GM06990 (cell line): ENCODE measurements around the gene ZIC4.

Experiments used
- DNase-seq: peaks from one replicate; pipeline ENCODE4 v3.0.0-alpha.2; 2011; ENCODE audit not compliant: insufficient read length; ENCODE audit errors: extremely low read depth
- H3K27me3 ChIP-seq: replicated peaks from 2 replicates; pipeline ENCODE4 v1.6.0; 2011; ENCODE audit warnings: low read length; ENCODE audit not compliant: control insufficient read depth, insufficient read depth
- H3K36me3 ChIP-seq: 2 replicates; pipeline ENCODE4 v1.5.1; 2011; ENCODE audit warnings: low read length; ENCODE audit not compliant: control insufficient read depth, insufficient read depth
- H3K4me3 ChIP-seq: replicated peaks from 2 replicates; pipeline ENCODE4 v1.5.1; 2011; ENCODE audit warnings: low read depth, mild to moderate bottlenecking, control low read depth, low read length
- TF ChIP-seq, protein P1 (sequence below): IDR thresholded peaks from 2 replicates; pipeline ENCODE4 v1.5.1; 2011; ENCODE audit warnings: low read length, control low read depth, mild to moderate bottlenecking, inconsistent platforms; ENCODE audit not compliant: insufficient read depth, poor library complexity, severe bottlenecking

The ZIC4 gene

DNA sequence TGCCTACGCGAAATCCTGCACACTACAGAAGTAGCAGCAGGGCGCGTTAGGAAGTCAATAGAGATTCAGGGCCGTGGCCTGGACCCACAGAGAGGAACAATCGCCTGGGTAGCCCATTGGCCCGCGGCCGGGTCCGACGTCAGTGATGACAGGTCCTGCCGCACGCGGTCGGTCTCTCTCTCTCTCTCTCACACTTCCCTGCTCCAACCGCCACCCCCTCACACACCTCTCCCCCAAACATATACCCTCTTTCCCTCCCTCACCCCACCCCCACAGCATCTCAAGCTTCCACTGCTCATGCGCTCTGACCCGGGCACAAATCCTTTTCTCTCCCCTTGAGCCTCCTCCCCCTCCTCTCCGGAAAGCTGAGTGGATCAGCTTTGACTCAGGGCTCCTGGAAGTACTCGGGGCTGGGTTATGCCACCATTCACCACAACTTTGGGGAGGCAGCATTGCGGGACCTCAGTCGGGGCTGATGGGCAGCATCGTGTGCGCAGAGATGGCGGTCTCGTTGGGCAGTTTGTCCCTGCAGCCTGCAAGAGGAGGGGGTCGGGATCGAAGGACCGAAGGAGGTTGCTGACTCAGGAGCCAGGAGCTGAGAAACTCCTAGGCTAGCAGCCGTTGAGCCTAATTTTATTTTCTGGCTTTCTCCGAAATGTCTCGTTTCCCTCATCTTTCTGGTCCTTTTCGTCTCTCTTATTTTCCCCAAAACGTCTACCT, 9.0 kb downstream of the ZIC4 start:
- Histone ChIP-seq H3K36me3 (no peaks in the 10 kb centered on the region), H3K27me3 (no peaks in the 10 kb centered on the region), H3K4me3 (no peak overlapping the region)
- TF ChIP-seq, protein P1, sequence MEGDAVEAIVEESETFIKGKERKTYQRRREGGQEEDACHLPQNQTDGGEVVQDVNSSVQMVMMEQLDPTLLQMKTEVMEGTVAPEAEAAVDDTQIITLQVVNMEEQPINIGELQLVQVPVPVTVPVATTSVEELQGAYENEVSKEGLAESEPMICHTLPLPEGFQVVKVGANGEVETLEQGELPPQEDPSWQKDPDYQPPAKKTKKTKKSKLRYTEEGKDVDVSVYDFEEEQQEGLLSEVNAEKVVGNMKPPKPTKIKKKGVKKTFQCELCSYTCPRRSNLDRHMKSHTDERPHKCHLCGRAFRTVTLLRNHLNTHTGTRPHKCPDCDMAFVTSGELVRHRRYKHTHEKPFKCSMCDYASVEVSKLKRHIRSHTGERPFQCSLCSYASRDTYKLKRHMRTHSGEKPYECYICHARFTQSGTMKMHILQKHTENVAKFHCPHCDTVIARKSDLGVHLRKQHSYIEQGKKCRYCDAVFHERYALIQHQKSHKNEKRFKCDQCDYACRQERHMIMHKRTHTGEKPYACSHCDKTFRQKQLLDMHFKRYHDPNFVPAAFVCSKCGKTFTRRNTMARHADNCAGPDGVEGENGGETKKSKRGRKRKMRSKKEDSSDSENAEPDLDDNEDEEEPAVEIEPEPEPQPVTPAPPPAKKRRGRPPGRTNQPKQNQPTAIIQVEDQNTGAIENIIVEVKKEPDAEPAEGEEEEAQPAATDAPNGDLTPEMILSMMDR = no peak
- no peak for DNase-seq

DNA sequence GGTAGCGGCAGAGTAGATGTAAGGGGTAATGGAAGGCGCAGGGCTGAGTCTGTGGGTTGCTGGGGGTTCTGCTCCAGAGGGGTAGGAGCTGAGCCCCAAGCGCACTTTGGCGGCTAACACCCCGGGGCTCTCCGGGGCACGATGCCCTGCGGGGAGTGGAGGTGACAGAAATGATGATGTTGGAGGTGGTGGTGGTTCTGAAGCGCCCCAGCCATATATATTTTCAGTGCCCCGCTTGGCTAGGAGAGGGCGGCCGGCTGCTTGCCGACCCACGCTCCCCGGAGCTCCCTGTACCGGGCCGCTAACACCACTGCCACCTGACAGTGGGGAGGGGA, 9.7 kb downstream of the ZIC4 start:
- H3K27me3 ChIP-seq = no peaks in the 10 kb centered on the region
- no peak for DNase-seq
- TF ChIP-seq, protein P1 = no peak
- no peak overlapping the region for H3K4me3 ChIP-seq
- no peaks in the 10 kb centered on the region for H3K36me3 ChIP-seq

DNA sequence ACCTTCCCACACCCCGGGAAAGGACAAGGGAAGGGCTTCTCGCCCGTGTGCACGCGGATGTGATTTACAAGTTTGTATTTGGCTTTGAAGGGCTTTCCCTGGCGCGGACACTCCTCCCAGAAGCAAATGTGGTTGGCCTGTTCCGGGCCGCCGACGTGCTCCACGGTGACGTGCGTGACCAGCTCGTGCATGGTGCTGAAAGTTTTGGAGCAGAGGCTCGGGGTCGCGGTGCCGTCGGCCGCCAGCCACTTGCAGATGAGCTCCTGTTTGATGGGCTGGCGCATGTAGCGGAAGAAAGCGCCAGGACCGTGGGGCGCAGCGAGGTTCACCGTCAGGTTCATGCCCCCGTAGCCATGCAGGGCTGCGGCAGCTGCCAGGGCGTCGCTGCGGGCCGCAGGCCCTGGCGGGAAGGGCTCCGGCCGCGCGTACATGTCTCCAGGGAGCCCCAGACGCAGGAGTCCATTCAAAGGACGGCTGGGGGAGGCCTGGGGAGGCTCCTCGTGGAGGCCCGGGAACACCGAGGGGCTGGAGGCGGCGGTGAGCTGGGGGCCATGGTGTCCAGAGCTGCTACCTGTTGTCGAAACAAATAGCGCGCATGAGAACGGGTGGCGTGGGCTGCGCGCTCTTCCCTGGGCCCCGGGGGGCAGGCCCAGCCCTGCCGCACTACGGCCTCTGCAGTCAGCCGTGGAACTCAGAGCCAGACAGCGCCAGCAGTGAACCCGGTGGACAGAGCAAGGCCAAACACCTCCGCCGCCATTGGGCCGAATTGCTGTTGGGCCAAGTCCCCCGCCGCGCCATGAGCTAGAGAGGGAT, 10.2 kb downstream of the ZIC4 start:
- no peaks in the 10 kb centered on the region for H3K27me3 ChIP-seq
- H3K36me3 ChIP-seq = no peaks in the 10 kb centered on the region
- DNase-seq = no peak
- TF ChIP-seq, protein P1 = no peak
- no peak overlapping the region for H3K4me3 ChIP-seq

DNA sequence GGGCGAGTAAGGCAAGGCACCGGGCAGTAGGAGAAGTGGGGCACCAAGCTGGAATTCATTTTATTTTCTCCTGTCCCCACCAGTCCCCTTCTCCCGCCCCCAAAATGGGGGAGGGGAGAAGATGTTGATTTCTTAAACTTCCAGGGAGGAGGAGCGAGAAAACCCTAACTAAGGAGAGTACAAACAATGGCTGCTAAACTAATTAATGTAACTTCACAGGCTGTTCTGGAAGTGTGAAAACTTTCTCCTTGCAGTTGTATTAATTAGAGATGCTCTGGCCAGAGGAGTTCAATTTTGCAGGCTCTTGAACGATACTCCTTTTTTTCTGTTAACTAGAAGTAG, 11.5 kb downstream of the ZIC4 start:
- no peaks in the 10 kb centered on the region for H3K36me3 ChIP-seq
- DNase-seq = no peak
- H3K4me3 ChIP-seq = no peak overlapping the region
- H3K27me3 ChIP-seq = no peaks in the 10 kb centered on the region
- TF ChIP-seq, protein P1 = no peak

DNA sequence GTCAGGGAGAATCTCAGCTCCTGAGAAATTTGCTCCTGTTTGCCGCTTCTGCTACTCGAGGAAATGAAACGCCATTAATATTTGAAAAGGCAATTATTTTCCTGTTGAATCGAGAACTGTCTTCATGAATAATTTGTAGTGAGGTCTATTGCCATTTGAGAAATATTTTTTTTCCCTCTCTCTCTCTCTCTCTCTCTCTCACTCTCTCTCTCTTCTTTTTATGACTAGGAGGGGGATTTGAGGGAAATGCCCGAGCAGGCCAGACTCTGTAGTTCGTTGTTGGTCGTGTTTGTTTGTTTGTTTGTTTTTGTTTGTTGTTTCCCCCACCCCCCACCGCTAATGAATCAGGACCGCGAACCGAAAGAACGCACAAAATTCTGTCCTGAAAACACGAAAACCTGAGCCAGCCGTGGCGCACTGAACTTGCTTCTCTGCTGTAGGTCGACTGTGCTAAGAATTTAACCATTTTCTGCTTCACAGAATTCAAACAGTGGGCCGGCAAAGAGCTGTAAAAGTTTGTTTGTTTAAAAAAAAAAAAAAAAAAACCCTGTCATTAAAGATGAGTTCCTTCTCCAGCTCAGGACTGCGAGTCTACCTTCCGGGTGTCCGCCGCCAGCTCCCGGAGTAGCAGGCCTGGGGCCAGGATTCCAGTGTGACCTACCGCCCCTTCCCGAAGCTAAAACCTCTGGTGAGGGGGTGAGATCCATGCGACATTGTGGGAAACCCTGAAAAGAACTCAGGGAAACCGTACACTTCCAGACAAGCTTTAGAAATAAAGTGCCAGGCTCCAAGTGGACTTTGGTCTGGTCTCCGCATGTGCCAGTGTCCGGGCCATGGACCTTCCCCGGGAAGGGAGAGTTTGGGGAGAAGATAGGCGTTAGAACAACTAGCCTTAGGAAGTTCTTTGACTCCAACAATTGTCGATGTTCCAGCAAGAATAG, 12.1 kb downstream of the ZIC4 start:
- Histone ChIP-seq H3K4me3 (no peak overlapping the region), H3K36me3 (no peaks in the 10 kb centered on the region), H3K27me3 (no peaks in the 10 kb centered on the region)
- TF ChIP-seq, protein P1 = no peak
- no peak for DNase-seq
